MV-4-11 (cell line): ENCODE measurements around the gene HSP90AA1.
"Not testable (repeated sequence)": the region's sequence is repeated elsewhere in the genome, so short reads cannot be mapped to it uniquely, and the experiment has no call there.

Experiments
- DNase-seq: peaks from one replicate; lab custom pipeline; 2025; lab: John Stamatoyannopoulos, UW

HSP90AA1 gene

GRCh38 chr14:102066041-102066451 lies 20.8 kb downstream of the HSP90AA1 start:
- no peak for DNase-seq

DNA sequence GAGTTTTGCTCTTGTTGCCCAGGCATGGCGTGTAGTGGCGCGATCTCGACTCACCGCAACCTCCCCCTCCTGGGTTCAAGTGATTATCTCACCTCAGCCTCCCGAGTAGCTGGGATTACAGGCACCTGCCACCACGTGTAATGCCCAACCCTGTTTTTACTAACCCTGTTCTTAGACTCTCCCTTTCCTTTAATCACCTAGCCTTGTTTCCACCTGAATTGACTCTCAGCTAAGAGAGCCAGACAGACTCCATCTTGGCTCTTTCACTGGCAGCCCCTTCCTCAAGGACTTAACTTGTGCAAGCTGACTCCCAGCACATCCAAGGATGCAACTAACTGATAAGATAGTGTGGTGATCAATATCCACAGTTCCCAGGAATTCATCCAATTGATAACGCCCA lies 22.3 kb downstream of the HSP90AA1 start:
- not testable (repeated sequence) for DNase-seq

- no peak for DNase-seq
These were observed 22.9 kb downstream of the HSP90AA1 start for GRCh38 chr14:102063808-102064429.

- DNase-seq = peak; percentile 87
These were observed 23.6 kb downstream of the HSP90AA1 start for GRCh38 chr14:102063109-102063807.

- no peak for DNase-seq
These were observed 27.9 kb downstream of the HSP90AA1 start for GRCh38 chr14:102058961-102059360.

DNA sequence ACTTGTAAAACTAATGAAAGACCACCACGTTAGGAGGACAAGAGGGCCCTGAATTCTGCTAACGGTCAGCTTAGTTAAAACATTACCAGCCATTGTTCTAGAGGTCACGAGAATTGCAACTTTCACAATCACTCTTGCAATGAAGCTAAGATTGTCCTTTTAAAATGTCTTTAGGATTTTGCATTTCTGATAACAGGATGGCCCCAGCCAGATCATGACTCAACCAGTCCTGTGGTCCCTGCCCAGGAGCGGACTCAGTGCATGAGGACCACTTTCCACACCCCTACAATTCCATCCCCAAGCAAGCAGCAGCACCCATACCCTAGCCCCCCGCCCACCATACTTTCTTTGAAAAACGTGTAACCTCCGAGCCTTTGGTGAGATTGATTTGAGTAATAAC lies 28.7 kb downstream of the HSP90AA1 start:
- DNase-seq = no peak

DNA sequence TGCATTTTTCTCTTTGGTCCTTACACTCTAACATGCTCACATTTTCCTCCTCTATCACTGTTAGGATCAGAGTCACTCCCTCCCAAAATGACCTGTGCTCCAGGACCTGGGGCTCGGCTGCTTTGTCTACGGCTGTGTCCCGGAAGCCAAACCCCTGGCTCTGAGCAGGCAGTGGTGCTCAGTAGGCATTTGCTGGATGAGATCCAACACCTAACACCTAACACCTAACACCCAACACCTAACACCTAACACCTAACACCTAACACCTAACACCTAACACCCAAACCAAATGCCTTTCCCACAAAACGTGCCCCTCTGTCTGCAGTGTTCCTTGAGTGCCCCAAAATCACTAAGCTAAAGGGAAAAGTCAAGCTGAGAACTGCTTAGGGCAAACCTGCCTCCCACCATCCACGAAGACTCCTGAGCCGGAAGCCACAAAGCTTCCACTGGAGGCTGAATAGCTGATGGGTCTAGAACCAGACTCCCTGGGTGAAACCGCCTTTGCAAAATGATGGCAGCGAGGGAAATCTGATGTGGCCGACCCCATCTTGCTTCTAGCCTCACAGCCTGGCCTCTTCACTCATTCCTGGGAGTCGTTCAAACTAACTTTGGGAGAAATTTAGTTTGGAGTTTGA lies 29.2 kb downstream of the HSP90AA1 start:
- DNase-seq = no peak

- DNase-seq = no peak
These were observed 30.0 kb downstream of the HSP90AA1 start for GRCh38 chr14:102056694-102057442.

- DNase-seq = no peak
These were observed 31.5 kb downstream of the HSP90AA1 start for GRCh38 chr14:102055181-102055901.

DNA sequence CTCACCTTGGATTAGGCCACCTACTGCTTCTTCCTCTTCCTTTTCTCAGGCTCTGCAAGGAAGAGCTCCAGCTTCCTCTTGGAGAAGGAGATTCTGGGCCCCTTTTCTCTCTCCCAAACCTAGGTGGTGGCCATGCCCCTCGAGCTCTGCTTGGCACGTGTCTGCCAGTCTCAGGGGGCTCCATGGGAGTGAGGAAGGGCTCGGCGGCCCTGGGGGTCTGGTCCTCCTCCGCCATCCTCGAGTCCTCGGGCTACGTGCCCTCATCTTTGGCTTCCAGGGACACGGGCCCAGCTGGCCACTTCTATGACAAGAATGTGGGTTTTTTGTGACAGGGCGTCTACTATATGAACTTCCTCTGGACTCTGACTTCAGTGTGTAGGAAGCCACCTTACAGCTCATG lies 34.3 kb downstream of the HSP90AA1 start:
- no peak for DNase-seq

DNA sequence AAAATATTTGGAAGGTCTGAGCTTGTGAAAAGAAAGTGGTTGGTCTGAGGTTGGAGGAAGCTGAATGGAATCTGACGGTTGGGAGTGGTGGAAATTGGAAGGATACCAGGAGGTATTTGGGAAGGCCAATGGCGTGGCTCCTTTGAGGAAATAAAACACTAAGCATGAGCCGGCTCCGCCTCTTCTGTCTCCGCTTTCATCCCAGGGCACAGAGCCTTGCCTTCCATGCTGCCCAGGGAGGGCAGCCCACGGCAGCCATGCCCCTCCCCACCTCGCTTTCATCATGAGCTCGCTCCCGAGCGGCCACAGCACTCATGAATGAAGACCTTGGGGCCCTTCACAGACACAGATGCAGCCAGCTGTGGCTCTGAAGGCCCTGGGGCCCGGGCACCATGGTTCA lies 36.2 kb downstream of the HSP90AA1 start:
- DNase-seq = no peak

- DNase-seq = no peak
These were observed 36.8 kb downstream of the HSP90AA1 start for GRCh38 chr14:102050026-102050405.

- DNase-seq = no peak
These were observed 37.4 kb downstream of the HSP90AA1 start for GRCh38 chr14:102049258-102050025.

DNA sequence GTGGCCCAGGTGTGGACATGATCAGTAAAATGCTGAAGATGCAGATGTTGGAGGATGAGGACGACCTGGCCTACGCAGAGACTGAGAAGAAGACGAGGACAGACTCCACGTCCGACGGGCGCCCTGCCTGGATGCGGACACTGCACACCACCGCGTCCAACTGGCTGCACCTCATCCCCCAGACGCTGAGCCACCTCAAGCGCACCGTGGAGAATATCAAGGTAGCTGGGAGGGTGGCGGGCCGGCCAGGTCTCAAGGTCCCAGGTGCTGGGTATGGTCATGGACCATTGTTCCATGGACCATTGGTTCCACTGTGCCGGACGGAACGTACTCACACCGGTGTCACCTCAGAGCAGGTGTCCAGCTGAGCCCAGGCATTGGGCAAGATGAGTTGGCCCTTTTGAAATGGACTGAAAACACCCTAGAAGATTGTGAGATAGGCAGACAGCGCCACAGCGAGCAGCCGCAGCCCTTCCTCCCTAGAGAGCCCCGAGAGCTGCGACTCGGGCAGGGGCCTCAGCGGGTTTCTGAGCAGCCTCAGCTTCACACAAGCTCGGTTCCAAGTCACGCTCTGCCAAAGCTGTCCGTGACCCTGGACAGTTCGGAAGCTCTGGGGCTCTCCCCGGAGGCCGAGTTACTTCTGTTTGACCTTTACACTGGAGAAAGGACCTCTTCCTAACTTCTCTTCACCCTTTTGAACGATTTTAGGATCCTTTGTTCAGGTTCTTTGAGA lies 38.9 kb downstream of the HSP90AA1 start:
- no peak for DNase-seq

- peak; percentile 46 for DNase-seq
These were observed 40.2 kb downstream of the HSP90AA1 start for GRCh38 chr14:102046337-102047278.

DNA sequence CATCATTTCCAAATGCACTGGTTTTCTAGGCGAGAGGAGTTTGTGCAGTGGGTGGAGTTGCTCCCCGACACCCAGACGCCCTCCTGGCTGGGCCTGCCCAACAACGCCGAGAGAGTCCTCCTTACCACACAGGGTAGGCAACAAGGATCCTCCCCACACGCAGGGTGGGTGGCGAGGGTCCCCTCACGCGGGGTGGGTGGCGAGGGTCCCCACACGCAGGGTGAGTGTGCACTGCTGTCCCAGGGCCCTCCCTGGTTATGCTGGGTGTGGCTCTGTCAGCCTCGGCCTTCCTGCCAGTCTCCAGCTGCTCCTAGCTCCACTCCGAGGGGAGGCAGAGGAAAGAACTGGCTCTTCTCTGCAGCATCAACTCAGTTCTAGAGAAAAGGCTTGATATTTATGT lies 42.3 kb downstream of the HSP90AA1 start:
- no peak for DNase-seq

GRCh38 chr14:102043251-102044025 lies 43.4 kb downstream of the HSP90AA1 start:
- no peak for DNase-seq

GRCh38 chr14:102042699-102043098 lies 44.1 kb downstream of the HSP90AA1 start:
- DNase-seq = no peak

DNA sequence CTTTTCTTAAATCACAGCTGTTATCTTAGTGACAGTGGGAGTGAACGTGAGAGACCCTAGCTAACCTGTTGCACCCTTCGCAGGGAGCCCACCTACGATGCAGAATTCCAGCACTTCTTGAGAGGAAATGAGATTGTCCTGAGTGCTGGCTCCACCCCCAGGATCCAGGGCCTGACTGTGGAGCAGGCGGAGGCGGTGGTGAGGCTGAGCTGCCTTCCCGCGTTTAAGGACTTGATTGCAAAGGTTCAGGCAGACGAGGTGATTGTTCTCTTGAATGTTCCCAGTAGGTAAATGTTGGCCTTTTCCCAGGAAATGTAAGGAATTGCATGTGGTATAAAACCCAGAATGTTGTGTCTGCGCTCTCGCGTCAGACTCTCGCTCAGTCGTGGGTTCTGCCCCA lies 46.7 kb downstream of the HSP90AA1 start:
- DNase-seq = no peak
